Measurements from ENCODE around the gene SSR4. TPM values are rescaled to one million over a fixed set of nuclear protein-coding genes. Genes with fewer than 3 reads are reported as not detected.

SSR4 gene
- total RNA-seq, 2 experiments from 2014 or later = 165 to 186 TPM

DNA sequence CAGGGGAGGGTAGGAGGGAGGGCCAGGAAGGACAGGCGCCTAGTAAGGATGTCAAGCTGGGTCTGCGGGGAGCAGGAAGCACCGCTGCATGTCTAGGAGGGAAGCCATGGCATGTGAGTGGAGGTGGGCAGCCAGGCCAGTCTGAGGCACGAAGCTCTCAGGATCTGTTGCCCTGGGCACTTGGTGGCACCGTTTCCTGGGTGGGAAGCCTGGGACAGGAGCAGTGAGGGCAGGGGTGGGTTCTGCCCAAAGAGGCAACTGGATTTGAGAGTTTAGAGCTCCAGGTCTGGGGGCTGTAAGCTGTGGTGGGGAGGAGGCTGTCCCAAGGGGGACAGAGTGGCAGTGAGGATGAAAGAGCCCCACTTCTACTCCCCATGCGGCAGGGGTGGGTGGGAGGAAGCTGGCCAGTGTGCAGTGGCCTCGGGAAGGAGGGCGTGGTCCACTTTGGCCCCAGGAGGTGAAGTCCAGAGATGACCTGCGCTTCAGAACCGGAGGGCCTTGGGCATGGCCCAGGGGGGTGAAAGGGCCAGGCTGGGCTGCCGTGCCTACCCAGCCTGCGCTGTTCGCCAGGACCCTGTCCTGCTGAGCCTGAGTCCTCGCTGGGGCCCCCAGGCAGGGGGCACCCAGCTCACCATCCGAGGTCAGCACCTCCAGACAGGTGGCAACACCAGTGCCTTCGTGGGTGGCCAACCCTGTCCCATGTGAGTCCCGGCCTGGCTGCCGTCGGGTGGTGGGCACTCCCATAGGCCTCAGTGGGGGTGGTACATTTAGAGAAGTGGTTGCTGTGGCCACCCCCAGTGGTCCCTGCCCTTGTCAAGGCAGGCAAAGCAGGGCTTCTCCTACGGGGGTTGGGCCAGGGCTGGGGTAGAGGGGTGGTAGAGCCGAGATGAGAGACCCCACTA lies 21.9 kb upstream of the SSR4 start:
- POLR2A ChIA-PET = no interaction called here
- TF ChIP-seq, protein P1, sequence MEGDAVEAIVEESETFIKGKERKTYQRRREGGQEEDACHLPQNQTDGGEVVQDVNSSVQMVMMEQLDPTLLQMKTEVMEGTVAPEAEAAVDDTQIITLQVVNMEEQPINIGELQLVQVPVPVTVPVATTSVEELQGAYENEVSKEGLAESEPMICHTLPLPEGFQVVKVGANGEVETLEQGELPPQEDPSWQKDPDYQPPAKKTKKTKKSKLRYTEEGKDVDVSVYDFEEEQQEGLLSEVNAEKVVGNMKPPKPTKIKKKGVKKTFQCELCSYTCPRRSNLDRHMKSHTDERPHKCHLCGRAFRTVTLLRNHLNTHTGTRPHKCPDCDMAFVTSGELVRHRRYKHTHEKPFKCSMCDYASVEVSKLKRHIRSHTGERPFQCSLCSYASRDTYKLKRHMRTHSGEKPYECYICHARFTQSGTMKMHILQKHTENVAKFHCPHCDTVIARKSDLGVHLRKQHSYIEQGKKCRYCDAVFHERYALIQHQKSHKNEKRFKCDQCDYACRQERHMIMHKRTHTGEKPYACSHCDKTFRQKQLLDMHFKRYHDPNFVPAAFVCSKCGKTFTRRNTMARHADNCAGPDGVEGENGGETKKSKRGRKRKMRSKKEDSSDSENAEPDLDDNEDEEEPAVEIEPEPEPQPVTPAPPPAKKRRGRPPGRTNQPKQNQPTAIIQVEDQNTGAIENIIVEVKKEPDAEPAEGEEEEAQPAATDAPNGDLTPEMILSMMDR (conservative IDR thresholded peaks at IDR 0.05; ENCODE audit: low read length) = no peak
- TF ChIP-seq EZH2phosphoT487 (IDR thresholded peaks at IDR 0.05; ENCODE audit: borderline replicate concordance, low read depth, low read length) = no peak

DNA sequence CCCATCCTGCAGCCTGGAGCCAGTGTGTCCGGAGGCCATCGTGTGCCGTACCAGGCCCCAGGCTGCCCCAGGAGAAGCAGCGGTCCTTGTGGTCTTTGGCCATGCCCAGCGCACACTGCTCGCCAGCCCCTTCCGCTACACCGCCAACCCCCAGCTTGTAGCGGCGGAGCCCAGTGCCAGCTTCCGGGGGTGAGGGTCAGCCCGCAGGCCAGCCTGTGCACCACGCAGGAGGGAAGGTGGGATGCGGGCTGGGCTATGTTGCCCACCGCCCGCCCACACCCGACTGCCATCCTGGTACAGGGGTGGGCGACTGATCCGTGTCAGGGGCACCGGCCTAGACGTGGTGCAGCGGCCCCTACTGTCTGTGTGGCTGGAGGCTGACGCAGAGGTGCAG lies 21.3 kb upstream of the SSR4 start:
- no peak for DNase-seq (ENCODE audit: low spot score)
- H3K4me3 ChIP-seq (ENCODE audit: low read depth, low read length, poor library complexity, severe bottlenecking) = no peak overlapping the region
- H3K9me2 ChIP-seq (ENCODE audit: insufficient read depth, low read length) = no peaks in the 10 kb centered on the region
- H3K36me3 ChIP-seq (ENCODE audit: insufficient read depth, low read length) = no peaks in the 10 kb centered on the region
- no peak overlapping the region for H3K4me2 ChIP-seq (ENCODE audit: low read length)
- no peaks in the 10 kb centered on the region for H4K20me1 ChIP-seq (ENCODE audit: insufficient read depth, low read length)
- H3K4me1 ChIP-seq (ENCODE audit: insufficient read depth, low read length, poor library complexity, severe bottlenecking) = no peaks in the 10 kb centered on the region
- H3K9me3 ChIP-seq (ENCODE audit: low read length) = no peaks in the 10 kb centered on the region
- CTCF ChIA-PET (ENCODE audit: unreplicated experiment) = no interaction called here
- H2AFZ ChIP-seq (ENCODE audit: low read length) = no peak overlapping the region
- TF ChIP-seq, protein P1 (conservative IDR thresholded peaks at IDR 0.05; ENCODE audit: low read length) = 0 out of 2 replicates have a peak, but pooled peaks have one; percentile 19
- no peak for TF ChIP-seq EZH2phosphoT487 (IDR thresholded peaks at IDR 0.05; ENCODE audit: borderline replicate concordance, low read depth, low read length)
- BruUV-seq (replicated peaks) = no TSS peak
- no peak overlapping the region for H3K27ac ChIP-seq (ENCODE audit: low read depth, low read length, poor library complexity, severe bottlenecking)
- no peaks in the 10 kb centered on the region for H3K79me2 ChIP-seq (ENCODE audit: insufficient read depth, low read depth, low read length)
- intact Hi-C loops (cut with micrococcal nuclease; ENCODE audit: unreplicated experiment) = no loop called here
- POLR2A ChIA-PET = no interaction called here

More for the DNA sequence above, 21.9 kb upstream of the SSR4 start:
- H3K4me2 ChIP-seq (ENCODE audit: low read length) = no peak overlapping the region
- H4K20me1 ChIP-seq (ENCODE audit: insufficient read depth, low read length) = no peaks in the 10 kb centered on the region
- no TSS peak for BruUV-seq (replicated peaks)
- H2AFZ ChIP-seq (ENCODE audit: low read length) = no peak overlapping the region
- H3K4me1 ChIP-seq (ENCODE audit: insufficient read depth, low read length, poor library complexity, severe bottlenecking) = no peaks in the 10 kb centered on the region
- no peaks in the 10 kb centered on the region for H3K9me3 ChIP-seq (ENCODE audit: low read length)
- intact Hi-C loops (cut with micrococcal nuclease; ENCODE audit: unreplicated experiment) = no loop called here
- DNase-seq (ENCODE audit: low spot score) = no peak
- H3K9me2 ChIP-seq (ENCODE audit: insufficient read depth, low read length) = no peaks in the 10 kb centered on the region
- CTCF ChIA-PET (ENCODE audit: unreplicated experiment) = no interaction called here
- H3K79me2 ChIP-seq (ENCODE audit: insufficient read depth, low read depth, low read length) = no peaks in the 10 kb centered on the region
- no peak overlapping the region for H3K27ac ChIP-seq (ENCODE audit: low read depth, low read length, poor library complexity, severe bottlenecking)
- no peak overlapping the region for H3K4me3 ChIP-seq (ENCODE audit: low read depth, low read length, poor library complexity, severe bottlenecking)
- no peaks in the 10 kb centered on the region for H3K36me3 ChIP-seq (ENCODE audit: insufficient read depth, low read length)

Data from OCI-LY7 (cell line).